Umbilical cord (tissue), 2 donors: ENCODE measurements around the gene KMT5B. TPM values are rescaled to one million over a fixed set of nuclear protein-coding genes. Genes with fewer than 3 reads are reported as not detected.
A peak's percentile ranks its signal among the peaks of the same experiment; 100 is the strongest.

Experiments used
- DNase-seq: peaks from one replicate; pipeline ENCODE4 v3.0.0-alpha.2; 2015; ENCODE audit warnings: low spot score
- total RNA-seq: library from RNA; depleted of rRNA; stranded (reverse); fragments of >200 nt; gene quantifications from one replicate; pipeline ENCODE4 v1.2.3, GENCODE V29; 2014; ENCODE audit warnings: low replicate concordance; ENCODE audit not compliant: insufficient read depth

The KMT5B gene
- total RNA-seq, 1 donor from 2014 or later: 54.2 TPM

DNA sequence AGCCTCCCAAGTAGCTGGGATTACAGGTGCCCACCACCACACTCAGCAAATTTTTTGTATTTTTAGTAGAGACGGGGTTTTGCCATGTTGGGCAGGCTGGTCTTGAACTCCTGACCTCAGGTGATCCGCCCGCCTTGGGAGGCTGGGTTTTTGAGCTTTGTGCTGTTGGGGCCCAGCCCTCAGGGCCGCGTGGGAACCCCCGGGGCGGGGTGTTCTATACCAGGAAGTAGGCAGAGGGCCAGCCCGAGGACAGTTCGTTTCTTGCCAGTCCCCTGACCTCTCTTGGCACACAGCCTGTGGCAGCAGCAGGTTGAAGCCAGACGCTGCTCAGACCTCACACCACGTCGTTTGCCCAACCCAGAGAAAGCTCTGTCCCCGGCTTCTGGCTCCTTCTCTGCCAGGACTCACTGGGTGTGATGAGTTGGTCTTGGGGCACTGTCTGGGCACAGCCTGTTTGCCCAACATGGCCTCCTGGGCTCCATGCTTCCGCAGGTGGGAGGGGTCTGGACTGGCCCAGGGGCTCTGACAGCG is 67.0 kb downstream of the KMT5B start:
- no peak for DNase-seq

DNA sequence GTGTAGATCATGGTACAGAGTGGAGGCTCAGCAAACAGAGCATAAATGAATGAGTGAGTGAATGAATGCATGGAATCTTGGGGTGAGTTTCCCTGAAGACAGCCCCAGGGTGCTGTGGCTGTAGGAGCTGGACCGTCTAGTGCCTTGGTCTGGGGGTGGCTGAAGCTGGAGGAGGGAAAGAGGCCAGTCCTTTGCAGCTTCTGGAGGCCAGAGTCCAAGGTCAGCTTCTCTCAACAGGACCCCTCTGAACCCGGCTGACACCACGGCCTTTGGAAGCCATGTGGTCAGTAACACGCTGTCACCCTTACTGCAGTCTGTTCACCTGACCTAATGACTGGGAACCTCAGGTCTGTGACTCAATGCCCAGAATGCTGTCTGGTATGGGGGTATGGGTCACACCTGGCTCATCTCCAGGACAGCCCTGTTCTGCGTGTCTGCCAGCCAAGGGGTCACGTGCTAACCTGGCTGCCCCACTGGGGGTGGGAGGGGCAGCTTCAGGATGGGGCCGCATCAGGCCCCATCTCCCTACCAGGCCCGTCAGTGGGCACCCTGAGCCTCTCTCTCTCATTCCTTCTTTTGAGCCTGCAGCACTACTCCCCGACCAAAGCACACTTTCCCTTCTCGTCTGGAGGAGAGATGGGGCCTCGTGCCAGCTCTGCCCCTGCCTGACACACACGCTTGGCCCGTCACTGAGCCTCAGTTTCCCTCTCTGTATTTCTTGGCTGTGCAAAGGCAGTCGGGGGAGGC is 67.8 kb downstream of the KMT5B start:
- no peak for DNase-seq

- DNase-seq: no peak
Observed at GRCh38 chr11:68143310-68143689, 69.8 kb downstream of the KMT5B start.

DNA sequence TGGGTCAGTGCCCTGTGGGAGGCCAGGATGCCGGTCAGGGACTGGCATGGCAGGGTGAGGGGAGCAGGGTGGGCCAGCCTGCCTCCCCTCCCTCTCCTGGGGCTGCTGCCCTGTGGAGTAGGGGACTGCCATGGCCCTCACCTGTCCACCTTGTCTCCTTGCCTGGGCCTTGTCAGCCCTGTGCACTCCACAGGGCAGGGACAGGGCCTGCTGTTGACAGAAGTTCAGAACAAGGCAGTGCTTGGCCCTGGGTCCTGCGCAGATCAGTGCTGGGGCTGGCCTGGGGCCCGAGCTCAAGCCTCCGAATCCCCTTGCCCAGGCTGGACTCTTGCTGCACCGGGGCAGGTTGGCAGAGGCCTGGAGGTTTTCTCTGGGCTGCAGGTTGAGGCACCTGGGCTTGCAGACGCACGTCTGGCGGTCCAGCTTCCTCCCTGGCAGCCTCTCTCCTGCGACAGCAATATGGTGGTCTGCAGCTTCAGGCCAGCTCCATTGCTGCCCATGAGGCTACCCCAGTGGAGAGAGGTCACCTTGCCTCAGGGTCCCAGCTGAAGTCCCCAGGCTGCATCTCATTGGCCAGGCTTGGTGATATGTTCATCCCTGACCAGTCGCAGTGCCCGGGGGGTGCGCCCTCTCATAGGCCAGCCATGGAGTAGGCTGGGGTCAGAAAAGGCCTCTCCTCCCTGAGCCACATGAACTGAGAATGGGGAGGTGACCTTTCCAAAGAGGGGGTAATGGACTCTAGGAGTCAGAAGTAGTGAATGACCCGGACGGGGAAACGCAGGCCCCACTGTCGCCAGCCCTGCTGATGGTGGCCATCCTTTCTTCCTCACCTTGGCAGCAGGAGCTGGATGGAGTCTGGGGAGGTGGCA is 70.4 kb downstream of the KMT5B start:
- no peak for DNase-seq

GRCh38 chr11:68142028-68142412 is 71.1 kb downstream of the KMT5B start:
- no peak for DNase-seq

DNA sequence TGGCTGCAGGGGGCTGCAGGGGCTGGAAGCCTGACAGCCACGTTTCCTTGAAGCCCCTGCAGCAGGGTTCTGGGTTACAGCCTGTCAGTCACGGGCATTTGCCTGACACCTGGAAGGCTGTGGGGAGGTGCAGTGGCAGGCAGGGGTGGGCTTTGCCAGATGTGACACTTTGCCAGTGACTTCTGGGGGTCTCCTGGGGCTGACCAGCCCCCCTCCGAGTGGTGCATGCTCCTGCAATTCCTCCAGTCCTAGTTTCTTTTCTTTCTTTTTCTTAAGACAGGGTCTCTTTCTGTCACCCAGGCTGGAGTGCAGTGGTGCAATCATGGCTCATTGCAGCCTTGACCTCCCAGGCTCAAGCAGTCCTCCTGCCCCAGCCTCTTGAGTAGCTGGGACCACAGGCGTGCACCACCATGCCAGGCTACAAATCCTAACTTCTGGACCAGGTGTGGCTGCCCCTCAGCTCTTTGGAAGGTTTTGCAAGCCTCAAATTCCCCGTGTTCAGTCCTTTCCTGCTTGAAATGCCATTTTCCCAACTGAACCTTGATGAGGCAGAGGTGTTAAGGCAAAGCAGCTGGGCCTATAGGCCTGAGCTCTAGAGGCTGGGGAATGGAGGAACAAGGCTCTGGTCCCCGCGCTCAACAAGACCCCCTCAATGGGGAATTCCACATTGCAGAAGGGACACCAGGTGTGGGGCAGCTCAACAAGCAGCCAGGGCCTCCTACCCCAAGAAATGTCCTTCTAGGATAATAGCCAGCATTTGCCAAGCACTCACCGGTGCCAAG is 71.7 kb downstream of the KMT5B start:
- no peak for DNase-seq

DNA sequence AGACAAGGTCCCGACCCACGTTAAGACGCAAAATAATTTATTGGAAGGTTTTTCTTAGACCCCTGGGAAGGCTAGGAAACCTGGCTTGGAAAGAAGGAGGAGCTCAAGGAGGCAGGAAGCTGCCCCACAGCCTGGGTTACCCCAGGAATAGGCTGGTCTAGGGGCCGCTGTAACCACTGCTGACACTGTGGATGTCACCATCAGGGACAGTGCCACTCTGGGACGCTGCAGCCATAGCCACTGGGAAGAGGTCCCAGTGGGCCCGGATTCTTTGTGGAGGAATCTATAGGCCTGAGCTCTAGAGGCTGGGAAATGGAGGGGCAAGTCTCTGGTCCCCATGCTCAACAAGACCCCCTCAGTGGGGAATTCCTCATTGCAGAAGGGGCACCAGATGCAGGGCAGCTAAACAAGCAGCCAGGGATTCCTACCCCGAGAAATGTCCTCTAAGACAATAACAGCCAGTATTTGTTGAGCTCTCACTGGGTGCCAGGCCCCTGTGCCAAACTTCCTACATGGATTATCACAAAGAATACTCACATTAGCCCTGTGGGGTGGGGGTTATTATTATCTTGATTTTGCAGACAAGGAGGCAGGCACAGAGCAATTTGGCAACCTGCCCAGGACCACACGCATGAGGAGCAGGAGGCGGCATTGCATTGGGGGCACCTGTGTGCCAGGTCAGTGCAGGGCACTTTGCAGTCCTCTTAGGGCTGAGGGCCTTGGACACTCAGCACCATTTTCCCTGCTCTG is 72.4 kb downstream of the KMT5B start:
- DNase-seq: no peak

DNA sequence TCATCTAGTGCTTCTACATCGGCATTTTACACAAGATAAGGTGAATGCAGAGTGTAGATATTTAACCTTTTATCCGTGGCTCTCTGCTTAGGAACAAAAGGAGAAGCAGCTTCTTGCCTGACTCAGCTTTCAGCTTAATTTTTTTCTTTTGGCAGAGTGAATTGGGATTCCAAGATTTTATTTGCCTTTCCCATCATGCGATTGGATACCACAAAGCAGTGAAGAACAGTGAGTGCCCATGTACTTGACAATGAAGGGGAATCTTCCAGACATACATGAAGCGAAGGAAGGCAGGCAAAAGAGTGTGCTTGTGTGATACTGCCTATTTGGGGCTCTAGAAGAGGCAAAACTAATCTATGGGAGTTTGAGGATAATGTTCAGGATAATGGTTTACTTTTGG is 74.9 kb downstream of the KMT5B start:
- peak; percentile 68 for DNase-seq

- no peak for DNase-seq
Observed at GRCh38 chr11:68137833-68138232, 75.3 kb downstream of the KMT5B start.

GRCh38 chr11:68136866-68137265 is 76.2 kb downstream of the KMT5B start:
- DNase-seq: no peak

GRCh38 chr11:68135161-68135560 is 77.9 kb downstream of the KMT5B start:
- no peak for DNase-seq

DNA sequence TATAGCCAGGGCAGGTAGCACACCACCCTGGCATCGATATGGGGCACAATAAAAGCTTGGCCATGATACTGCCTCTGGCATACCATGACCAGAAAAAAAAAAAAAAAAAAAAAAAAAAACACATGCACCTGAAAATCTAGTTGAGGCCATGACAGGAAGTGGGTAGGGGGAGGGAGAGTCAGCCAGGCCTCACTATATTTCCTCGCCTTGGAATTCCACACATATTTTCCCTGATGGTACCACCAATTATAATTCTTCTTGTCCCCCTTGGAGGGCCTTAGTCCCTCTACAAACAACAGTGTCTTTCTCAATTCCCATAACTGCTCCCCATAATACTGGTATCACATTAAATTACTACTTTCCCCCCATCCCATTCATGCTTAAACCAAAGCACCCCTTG is 79.3 kb downstream of the KMT5B start:
- no peak for DNase-seq

- DNase-seq: no peak
Observed at GRCh38 chr11:68130121-68130520, 83.0 kb downstream of the KMT5B start.

GRCh38 chr11:68128682-68129327 is 84.3 kb downstream of the KMT5B start:
- peak; percentile 68 for DNase-seq

- peak; percentile 90 for DNase-seq
Observed at GRCh38 chr11:68127714-68128681, 85.1 kb downstream of the KMT5B start.

- DNase-seq: no peak
Observed at GRCh38 chr11:68125164-68125563, 87.9 kb downstream of the KMT5B start.

DNA sequence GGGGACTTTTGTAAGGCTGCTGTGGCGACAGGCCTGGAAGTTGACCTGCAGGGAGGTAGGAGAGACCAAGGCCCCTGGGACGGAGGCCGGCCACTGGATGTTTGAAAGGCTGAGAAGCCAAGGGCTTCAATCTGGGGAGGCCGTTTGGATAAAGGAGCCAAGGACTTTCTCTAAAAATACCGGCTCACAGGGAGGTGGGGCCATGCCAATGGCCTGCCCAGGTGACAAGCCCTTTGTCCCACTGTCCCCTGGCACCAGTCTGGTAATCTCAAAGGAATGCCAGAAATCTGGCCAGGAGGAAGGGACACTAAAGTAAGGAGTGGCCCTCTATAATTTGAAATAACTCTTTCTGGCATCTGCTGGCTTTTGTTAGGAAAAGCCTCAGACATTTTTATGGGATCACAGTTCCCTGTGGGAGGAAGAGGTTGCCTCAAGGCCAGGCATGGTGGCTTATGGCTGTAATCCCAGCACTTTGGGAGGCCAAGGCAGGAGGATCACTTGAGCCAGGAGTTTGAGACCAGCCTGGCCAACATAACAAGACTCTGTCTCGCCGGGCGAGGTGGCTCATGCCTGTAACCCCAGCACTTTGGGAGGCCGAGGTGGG is 90.1 kb downstream of the KMT5B start:
- peak; percentile 43 for DNase-seq

- peak; percentile 96 for DNase-seq
Observed at GRCh38 chr11:68121067-68121899, 91.8 kb downstream of the KMT5B start, which contains the start of gene CHKA. Gene CHKA, minus strand, starts transcription at chr11:68121388. Its CDS starts 211 bp downstream, at chr11:68121177.
